Measurements from ENCODE around the gene DOK6.

DOK6 gene

GRCh38 chr18:69727912-69728572 lies 327.4 kb downstream of the DOK6 start:
- Mint-ChIP-seq H3K4me3 (no peak overlapping the region), H3K4me1 (ENCODE audit: low read depth) (peaks cover 4% of the 10 kb centered on the region), H3K27me3 (no peaks in the 10 kb centered on the region), H3K9me3 (no peaks in the 10 kb centered on the region), H3K27ac (no peak overlapping the region), H3K36me3 (ENCODE audit: low read depth) (no peaks in the 10 kb centered on the region)

GRCh38 chr18:69730664-69731063 lies 330.0 kb downstream of the DOK6 start:
- no peaks in the 10 kb centered on the region for H3K9me3 Mint-ChIP-seq
- H3K36me3 Mint-ChIP-seq (ENCODE audit: low read depth): no peaks in the 10 kb centered on the region
- no peak overlapping the region for H3K4me3 Mint-ChIP-seq
- H3K4me1 Mint-ChIP-seq (ENCODE audit: low read depth): peaks cover 4% of the 10 kb centered on the region
- H3K27me3 Mint-ChIP-seq: no peaks in the 10 kb centered on the region
- H3K27ac Mint-ChIP-seq: no peak overlapping the region

- Mint-ChIP-seq H3K36me3 (ENCODE audit: low read depth) (no peaks in the 10 kb centered on the region), H3K9me3 (no peaks in the 10 kb centered on the region), H3K27ac (no peak overlapping the region), H3K27me3 (no peaks in the 10 kb centered on the region), H3K4me3 (no peak overlapping the region), H3K4me1 (ENCODE audit: low read depth) (no peaks in the 10 kb centered on the region)
These were observed 333.8 kb downstream of the DOK6 start for GRCh38 chr18:69734536-69734935.

- no peak overlapping the region for H3K4me3 Mint-ChIP-seq
- H3K4me1 Mint-ChIP-seq (ENCODE audit: low read depth): no peaks in the 10 kb centered on the region
- no peak overlapping the region for H3K27ac Mint-ChIP-seq
- no peaks in the 10 kb centered on the region for H3K36me3 Mint-ChIP-seq (ENCODE audit: low read depth)
- H3K9me3 Mint-ChIP-seq: no peaks in the 10 kb centered on the region
- H3K27me3 Mint-ChIP-seq: no peaks in the 10 kb centered on the region
These were observed 336.0 kb downstream of the DOK6 start for GRCh38 chr18:69736730-69737129.

DNA sequence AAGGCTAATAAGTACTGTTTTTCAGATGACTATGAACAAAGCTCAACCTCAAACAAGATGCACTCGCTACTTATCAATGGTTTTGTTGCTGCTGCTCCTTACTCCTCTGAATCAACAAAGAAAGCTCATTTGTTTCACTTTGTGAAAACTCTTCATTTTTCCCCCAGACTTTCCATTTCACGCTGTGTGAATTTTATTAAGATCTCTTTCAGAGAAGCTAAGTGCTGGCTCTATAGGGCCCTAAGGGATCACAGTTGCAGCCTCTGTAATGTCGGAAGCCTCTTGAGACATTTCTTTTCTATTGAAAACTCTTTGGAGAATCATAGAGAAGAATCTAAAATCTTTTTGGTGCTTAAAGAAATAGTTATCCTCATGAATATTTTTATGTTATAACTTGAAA lies 337.2 kb downstream of the DOK6 start:
- H3K9me3 Mint-ChIP-seq: no peaks in the 10 kb centered on the region
- no peaks in the 10 kb centered on the region for H3K36me3 Mint-ChIP-seq (ENCODE audit: low read depth)
- H3K27me3 Mint-ChIP-seq: no peaks in the 10 kb centered on the region
- H3K4me1 Mint-ChIP-seq (ENCODE audit: low read depth): no peaks in the 10 kb centered on the region
- no peak overlapping the region for H3K4me3 Mint-ChIP-seq
- no peak overlapping the region for H3K27ac Mint-ChIP-seq

- no peak overlapping the region for H3K27ac Mint-ChIP-seq
- H3K4me3 Mint-ChIP-seq: no peak overlapping the region
- H3K27me3 Mint-ChIP-seq: no peaks in the 10 kb centered on the region
- H3K36me3 Mint-ChIP-seq (ENCODE audit: low read depth): no peaks in the 10 kb centered on the region
- no peaks in the 10 kb centered on the region for H3K9me3 Mint-ChIP-seq
- no peaks in the 10 kb centered on the region for H3K4me1 Mint-ChIP-seq (ENCODE audit: low read depth)
These were observed 346.7 kb downstream of the DOK6 start for GRCh38 chr18:69747388-69747787.

DNA sequence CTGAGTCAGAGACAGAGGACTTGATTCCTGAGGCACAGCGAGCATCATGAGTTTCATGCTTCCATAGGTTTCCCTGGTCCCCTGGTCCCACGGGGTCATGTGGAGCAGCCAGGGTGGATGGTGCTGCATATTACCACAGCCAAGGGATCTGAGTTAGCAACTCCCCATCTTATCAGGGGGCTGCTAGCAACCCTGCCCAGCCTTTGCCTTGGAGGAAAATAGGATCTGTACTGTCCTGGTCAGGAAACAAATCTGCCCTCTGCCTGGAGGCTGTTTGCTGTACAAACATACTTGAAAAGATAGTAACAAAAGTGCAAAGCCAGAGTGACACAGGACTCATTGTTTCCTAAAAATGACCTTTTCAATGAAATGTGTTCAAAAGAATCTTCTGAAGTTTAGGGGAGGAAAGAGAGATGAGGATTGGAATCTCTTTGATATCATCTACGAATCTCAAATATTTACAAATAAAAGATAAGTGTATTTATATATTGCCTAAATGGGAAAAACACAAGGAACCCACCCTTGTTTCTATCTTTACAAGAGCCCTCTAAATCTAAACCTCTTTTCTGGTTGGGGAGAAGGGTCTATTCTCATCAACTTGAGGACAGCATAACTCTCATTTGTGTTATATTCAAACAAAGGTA lies 352.2 kb downstream of the DOK6 start:
- no peaks in the 10 kb centered on the region for H3K27me3 Mint-ChIP-seq
- peaks cover 6% of the 10 kb centered on the region for H3K36me3 Mint-ChIP-seq (ENCODE audit: low read depth)
- H3K27ac Mint-ChIP-seq: no peak overlapping the region
- no peak overlapping the region for H3K4me3 Mint-ChIP-seq
- peaks cover 6% of the 10 kb centered on the region for H3K9me3 Mint-ChIP-seq
- peaks cover 13% of the 10 kb centered on the region for H3K4me1 Mint-ChIP-seq (ENCODE audit: low read depth)

DNA sequence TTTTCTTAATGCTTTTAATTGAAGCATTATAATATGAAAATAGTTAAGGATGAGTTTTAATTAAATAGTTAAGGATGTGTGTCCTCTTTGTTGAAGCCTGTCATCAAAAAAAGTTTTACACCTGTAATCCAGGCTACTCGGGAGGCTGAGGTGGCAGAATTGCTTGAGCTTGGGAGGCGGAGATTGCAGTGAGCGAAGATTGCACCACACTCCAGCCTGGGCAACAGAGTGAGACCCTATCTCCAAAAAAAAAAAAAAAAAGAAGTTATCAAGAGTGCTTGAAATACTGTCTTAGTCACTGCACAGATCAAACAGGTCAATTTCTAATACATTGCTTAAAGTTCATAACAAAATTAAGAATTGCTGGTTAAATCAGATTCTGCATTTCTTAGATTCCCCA lies 353.4 kb downstream of the DOK6 start:
- Mint-ChIP-seq H3K9me3 (peaks cover 6% of the 10 kb centered on the region), H3K4me1 (ENCODE audit: low read depth) (peaks cover 20% of the 10 kb centered on the region), H3K4me3 (no peak overlapping the region), H3K36me3 (ENCODE audit: low read depth) (peaks cover 6% of the 10 kb centered on the region), H3K27me3 (no peaks in the 10 kb centered on the region), H3K27ac (no peak overlapping the region)

GRCh38 chr18:69755041-69755440 lies 354.4 kb downstream of the DOK6 start:
- Mint-ChIP-seq H3K9me3 (peaks cover 6% of the 10 kb centered on the region), H3K4me3 (no peak overlapping the region), H3K4me1 (ENCODE audit: low read depth) (peaks cover 20% of the 10 kb centered on the region), H3K27ac (no peak overlapping the region), H3K27me3 (no peaks in the 10 kb centered on the region), H3K36me3 (ENCODE audit: low read depth) (peaks cover 6% of the 10 kb centered on the region)

DNA sequence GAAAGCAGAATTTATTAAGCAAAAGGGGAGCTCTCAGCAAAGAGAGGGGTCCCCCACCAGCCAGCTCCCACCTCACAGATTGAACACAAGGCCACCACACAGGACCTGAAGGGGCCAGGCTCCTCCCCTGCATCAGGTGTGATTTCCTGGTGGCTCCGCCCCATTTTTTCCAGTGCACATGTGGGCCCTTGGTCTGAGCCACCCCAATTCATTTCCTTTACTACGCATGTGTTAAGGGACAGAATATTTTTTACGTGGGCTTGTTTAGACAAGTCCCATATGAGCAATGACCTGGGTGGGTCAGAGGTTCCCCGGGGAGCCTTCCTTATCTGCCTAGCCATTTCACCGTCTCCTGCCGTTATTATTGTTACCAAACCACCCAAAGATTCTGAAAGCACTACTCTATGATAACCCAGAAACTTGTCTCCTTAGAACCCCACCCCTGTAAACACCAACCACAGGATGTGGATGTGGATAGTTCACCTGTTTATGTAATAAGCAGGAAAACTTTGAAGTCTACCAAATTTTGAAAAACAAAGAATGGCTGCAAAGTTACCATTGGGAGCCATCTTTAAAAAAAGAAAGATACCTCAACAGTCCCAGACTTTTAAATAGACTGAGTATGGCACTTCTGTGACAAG lies 355.3 kb downstream of the DOK6 start:
- Mint-ChIP-seq H3K9me3 (peaks cover 6% of the 10 kb centered on the region), H3K36me3 (ENCODE audit: low read depth) (peaks cover 6% of the 10 kb centered on the region), H3K4me1 (ENCODE audit: low read depth) (peaks cover 20% of the 10 kb centered on the region), H3K4me3 (no peak overlapping the region), H3K27ac (no peak overlapping the region), H3K27me3 (no peaks in the 10 kb centered on the region)

DNA sequence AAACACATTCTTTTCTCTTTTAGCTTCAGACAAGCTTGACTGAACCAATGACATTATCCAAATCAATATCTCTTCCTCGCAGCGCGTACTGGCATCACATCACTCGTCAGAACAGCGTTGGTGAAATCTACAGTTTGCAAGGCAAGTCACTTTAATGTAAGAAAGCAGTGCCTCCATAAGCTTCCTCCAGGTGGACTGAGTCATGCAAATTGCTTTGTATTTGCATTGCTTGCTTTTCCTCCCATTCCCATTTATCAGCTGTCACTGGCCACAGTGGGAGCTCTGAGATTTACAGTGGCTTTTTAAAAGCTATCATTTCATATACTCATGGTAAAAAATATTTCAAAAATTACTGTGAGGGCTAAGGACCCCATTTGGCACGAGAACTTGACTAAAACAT lies 357.0 kb downstream of the DOK6 start:
- H3K36me3 Mint-ChIP-seq (ENCODE audit: low read depth): peaks cover 6% of the 10 kb centered on the region
- peaks cover 10% of the 10 kb centered on the region for H3K9me3 Mint-ChIP-seq
- no peak overlapping the region for H3K4me3 Mint-ChIP-seq
- H3K4me1 Mint-ChIP-seq (ENCODE audit: low read depth): peaks cover 20% of the 10 kb centered on the region
- no peaks in the 10 kb centered on the region for H3K27me3 Mint-ChIP-seq
- no peak overlapping the region for H3K27ac Mint-ChIP-seq

DNA sequence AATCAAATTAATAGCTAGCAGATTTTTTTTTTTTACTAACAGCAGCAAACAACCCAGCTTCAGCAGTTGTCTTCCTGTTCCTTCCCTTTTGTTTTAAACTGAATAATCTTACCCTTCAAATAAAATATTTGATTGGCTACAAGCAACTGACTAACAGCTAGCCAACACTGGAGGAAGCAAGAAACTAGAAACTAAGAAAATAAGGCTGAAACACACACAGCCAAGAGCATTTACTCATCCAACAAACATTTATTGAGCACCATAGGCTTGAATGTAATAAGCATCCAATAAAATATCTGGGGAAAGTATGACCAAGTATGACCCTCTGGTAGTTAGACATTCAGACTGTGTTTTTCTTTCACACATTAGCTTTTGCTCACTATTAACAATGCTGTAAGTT lies 357.8 kb downstream of the DOK6 start:
- H3K27ac Mint-ChIP-seq: no peak overlapping the region
- H3K9me3 Mint-ChIP-seq: peaks cover 10% of the 10 kb centered on the region
- peaks cover 6% of the 10 kb centered on the region for H3K36me3 Mint-ChIP-seq (ENCODE audit: low read depth)
- H3K27me3 Mint-ChIP-seq: no peaks in the 10 kb centered on the region
- peaks cover 20% of the 10 kb centered on the region for H3K4me1 Mint-ChIP-seq (ENCODE audit: low read depth)
- no peak overlapping the region for H3K4me3 Mint-ChIP-seq

- H3K27me3 Mint-ChIP-seq: no peaks in the 10 kb centered on the region
- H3K27ac Mint-ChIP-seq: no peak overlapping the region
- H3K36me3 Mint-ChIP-seq (ENCODE audit: low read depth): peaks cover 6% of the 10 kb centered on the region
- no peak overlapping the region for H3K4me3 Mint-ChIP-seq
- peaks cover 10% of the 10 kb centered on the region for H3K9me3 Mint-ChIP-seq
- H3K4me1 Mint-ChIP-seq (ENCODE audit: low read depth): peaks cover 20% of the 10 kb centered on the region
These were observed 358.4 kb downstream of the DOK6 start for GRCh38 chr18:69759046-69759445.

- Mint-ChIP-seq H3K27me3 (no peaks in the 10 kb centered on the region), H3K36me3 (ENCODE audit: low read depth) (no peaks in the 10 kb centered on the region), H3K4me1 (ENCODE audit: low read depth) (peaks cover 7% of the 10 kb centered on the region), H3K4me3 (no peak overlapping the region), H3K9me3 (peaks cover 4% of the 10 kb centered on the region), H3K27ac (no peak overlapping the region)
These were observed 362.3 kb downstream of the DOK6 start for GRCh38 chr18:69763002-69763401.

GRCh38 chr18:69763821-69764220 lies 363.1 kb downstream of the DOK6 start:
- no peak overlapping the region for H3K4me3 Mint-ChIP-seq
- H3K27ac Mint-ChIP-seq: no peak overlapping the region
- no peaks in the 10 kb centered on the region for H3K4me1 Mint-ChIP-seq (ENCODE audit: low read depth)

More at GRCh38 chr18:69763821-69764220, 363.1 kb downstream of the DOK6 start:
- Mint-ChIP-seq H3K9me3 (peaks cover 4% of the 10 kb centered on the region), H3K27me3 (no peaks in the 10 kb centered on the region), H3K36me3 (ENCODE audit: low read depth) (no peaks in the 10 kb centered on the region)
